Stimulated activated CD8-positive, alpha-beta memory T cell treated with anti-CD3 and anti-CD28 coated beads, Interleukin-2, amount 100 ng/mL, for 48 hours (primary cell): Measurements from ENCODE around the gene CERK.
"Not testable (repeated sequence)": the region's sequence is repeated elsewhere in the genome, so short reads cannot be mapped to it uniquely, and the experiment has no call there.

ENCODE experiments used
- DNase-seq, 2 donors: peaks; one replicate each; pipeline ENCODE4 v3.0.0-alpha.2; 2020; ENCODE audit warnings: low read depth in 2 of 2

The CERK gene

GRCh38 chr22:46737976-46738646 lies at the start of gene CERK:
TSS of gene CERK (minus strand) at chr22:46738252. CDS start at chr22:46738148, 104 bp downstream.
- peak in 1 of 2 donors; percentile 46 for DNase-seq

DNA sequence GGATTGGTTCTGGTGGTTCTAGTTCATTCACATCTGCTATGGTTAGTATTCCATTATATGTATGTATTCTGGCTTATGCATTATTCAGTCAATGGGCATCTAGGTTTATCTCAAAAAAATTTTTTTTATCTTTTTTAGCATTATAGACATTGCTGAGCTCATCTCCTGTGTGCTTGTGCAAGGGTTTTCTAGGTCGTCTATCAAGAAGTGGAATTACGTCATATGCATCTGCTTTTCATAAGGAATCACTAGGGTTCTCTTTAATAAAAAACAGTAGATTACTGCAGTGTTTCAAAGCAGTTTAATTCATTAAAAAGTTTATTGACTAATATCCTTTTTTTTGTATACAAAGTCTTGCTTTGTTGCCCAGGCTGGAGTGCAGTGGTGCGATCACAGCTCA lies 45.7 kb upstream of the CERK start:
- no peak for DNase-seq

DNA sequence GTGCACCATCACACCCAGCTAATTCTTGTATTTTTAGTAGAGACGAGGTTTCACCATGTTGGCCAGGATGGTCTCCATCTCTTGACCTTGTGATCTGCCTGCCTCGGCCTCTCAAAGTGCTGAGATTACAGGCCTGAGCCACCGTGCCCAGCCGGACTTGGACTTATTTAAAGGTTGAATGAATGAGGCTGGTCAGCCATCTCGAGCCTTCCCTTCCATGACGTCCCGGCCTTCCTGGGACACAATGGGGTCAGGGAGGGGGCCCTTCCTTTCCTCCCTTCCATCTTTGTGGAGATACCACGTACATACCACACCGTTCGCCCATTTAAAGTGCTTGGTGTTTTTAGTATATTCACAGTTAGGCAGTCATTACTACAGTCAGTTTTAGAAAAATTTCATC lies 44.1 kb upstream of the CERK start:
- DNase-seq: not testable (repeated sequence)

- no peak for DNase-seq
Observed at GRCh38 chr22:46781291-46781690, 43.2 kb upstream of the CERK start.

GRCh38 chr22:46780453-46780852 lies 42.4 kb upstream of the CERK start:
- DNase-seq: no peak

DNA sequence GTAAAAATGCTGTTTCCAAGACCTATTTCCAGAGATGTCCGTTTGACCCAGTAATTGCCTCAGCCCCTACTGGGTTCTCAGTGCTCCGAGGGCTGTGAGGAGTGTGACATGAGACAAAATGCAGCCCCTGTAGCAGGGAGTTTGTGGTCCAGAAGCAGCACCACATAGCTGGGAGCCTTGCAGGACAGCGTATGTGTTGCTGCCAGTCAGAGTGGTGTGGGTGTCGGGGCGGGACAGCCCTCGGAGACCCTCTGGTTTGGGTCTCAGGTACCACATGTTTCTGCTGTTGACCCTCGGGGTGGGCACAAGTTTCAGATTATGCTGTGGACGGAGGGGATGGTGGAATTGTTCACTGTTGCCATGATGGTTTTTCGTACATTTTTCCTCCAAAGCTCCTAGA lies 41.6 kb upstream of the CERK start:
- no peak for DNase-seq

GRCh38 chr22:46779023-46779422 lies 41.0 kb upstream of the CERK start:
- no peak for DNase-seq

DNA sequence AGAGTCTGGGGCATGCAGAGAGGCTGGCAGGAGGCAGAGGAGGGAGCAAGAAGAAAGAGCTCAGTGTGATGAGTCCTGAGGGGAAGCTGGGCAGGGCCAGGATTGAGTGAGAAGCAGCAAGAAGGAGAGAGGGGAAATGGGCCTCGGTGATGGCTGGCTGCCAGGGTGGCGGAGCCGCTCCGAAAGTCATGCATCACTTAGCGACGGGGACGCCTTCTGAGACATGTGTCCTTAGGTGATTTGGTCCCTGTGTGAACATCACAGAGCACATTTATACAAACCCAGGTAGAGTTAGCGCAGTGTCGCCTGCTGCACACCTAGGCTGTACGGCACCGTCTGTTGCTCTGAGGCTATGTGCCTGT lies 39.5 kb upstream of the CERK start:
- peak in 1 of 2 donors; percentile 37 for DNase-seq

- DNase-seq: no peak
Observed at GRCh38 chr22:46776876-46777608, 39.0 kb upstream of the CERK start.

DNA sequence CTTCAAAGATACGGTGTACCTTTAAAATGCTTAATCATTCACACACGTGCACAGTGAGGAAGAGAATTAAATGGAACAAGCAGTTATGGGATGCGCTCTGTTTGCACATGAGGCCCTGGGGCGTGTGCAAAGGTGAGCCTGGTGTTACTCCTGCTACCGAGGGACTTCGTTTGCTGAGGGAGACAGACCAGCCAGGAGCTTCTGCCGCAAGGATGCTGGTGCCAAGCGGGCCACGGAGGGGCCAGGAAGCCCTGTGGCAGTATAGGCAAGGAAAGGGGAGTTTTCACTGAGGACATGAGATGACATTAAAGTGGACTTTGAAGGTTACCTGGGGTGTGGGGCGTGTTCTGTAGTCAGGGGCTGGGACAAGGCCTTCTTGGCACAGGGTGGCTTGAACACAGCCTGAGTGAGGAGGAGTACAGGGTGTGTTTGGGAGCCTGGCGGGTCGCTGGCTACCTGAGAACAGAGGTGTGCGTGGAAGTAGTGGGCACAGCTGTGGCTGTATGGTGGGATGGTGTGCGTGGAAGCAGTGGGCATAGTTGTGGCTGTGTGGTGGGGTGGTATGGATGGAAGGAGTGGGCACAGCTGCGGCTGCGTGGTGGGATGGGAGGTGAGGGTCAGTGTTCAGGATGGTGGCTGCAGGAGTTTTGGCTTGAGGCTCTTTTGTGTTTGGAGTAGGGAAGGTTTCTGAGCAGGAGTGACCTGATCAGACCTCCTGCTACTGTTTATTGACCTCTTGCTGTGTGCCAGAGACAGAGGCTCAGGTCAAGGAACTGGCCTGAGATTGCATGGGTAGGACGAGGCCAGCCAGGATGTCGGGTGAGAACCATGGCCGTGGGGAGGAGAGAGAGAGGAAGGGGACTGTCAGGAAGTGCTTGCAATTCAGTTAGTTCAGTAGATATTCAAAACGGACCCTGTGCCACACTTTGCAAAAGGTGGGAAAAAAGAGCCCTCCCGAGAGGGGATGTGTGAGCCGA lies 38.1 kb upstream of the CERK start:
- DNase-seq: no peak

DNA sequence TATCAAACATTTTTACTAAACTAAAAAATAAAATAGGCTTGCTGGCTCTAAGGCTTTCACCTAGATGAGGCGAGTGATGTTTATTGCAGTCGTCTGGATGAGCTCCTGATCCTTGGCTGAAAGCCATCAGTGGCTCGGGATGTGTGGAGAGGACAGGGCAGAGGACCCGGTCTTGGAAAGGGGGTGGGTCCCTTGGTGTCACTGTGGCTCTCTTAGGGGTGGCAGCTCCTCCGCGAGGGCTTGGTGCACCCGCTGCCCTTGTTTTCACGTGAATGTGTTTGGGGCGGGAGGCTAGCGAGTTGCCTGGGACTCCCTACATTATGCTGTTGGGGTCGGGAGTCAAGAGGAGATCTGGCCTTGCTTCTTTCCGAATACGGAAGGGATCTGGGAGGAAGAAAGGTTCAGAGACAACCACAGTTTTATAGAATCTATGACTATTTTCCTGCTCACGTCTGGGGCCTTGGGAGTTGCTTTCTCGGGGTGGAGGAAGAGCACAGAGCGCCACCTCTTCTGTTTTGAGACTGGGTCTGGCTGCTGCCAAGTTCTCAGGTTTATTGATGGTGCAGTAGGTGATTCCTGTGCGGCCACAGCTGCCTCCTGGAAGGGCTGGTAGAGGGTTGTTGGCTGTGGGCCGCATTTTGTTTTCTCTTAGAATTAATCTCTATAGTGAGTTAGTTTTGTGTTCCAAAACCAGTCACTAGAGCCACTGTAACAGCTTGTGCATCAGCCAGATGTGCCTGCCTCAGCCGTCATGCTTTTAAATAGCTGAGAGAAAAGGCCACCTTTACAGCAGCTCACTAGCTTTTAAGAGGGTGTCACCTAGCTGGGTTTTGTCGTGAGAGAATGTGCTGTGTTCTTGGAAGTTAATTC lies 37.2 kb upstream of the CERK start:
- DNase-seq: no peak

- peak in 1 of 2 donors; percentile 14 for DNase-seq
Observed at GRCh38 chr22:46774253-46774979, 36.4 kb upstream of the CERK start.

GRCh38 chr22:46773076-46773475 lies 35.0 kb upstream of the CERK start:
- no peak for DNase-seq

DNA sequence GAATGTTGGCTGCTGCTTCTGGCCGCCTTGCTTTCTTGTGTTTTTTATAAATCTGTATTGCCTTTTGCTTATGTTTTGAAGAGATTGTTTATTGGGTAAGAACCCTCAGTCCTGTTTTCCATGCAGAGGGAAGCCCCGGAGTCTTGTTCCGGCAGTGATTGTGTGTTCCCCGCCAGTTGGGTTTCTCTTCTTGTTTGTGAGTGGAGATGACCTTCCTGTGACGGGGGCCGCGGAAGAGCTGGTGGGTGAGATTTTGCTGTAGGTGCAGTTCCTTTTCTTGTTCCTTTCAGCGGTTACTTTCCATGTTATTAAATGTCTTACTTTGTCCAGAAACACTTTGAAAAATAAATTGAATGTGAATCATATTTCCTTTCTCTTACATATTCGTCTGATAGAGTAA lies 32.7 kb upstream of the CERK start:
- no peak for DNase-seq

- no peak for DNase-seq
Observed at GRCh38 chr22:46770151-46770641, 32.1 kb upstream of the CERK start.

GRCh38 chr22:46769706-46770105 lies 31.7 kb upstream of the CERK start:
- no peak for DNase-seq

GRCh38 chr22:46769191-46769675 lies 31.2 kb upstream of the CERK start:
- DNase-seq: no peak

DNA sequence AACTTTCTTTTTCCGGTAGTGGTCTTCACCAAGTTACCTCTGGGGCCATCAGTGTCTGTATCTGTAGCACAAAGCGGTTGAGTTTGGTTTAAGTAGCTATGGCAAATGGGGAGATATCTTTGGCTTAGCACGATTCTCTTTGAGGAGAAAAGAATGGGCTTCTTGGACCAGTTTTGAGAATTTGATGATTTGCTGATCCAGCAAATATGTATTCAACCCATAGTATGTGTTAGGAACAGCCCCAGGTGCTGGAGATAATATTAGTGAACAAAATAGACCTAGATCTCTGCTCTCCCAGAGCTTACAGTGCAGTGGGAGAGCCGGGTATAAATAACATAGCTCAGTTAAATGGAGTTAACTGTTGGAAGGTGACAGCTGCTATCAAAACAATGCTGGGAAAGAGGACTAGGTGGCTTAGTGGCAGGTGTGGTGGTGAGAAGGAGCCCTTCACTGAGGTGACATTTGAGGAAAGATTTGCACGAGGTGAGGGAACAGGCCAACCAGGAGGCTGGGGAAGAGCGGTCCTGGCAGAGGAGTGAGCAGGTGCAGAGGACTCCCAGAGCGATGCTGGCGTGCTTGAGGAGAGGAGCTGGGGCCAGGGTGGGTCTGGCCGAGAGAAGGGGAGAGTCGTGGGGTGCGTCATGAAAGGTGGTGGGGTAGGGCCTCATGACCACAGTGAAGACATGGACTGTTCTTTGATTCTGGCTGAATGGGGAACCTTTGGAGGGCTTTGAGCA lies 29.4 kb upstream of the CERK start:
- no peak for DNase-seq

GRCh38 chr22:46766611-46767010 lies 28.6 kb upstream of the CERK start:
- no peak for DNase-seq
